Upper lobe of left lung (tissue), 4 donors: Measurements from ENCODE around the gene FBXO34.

Experiments
- CTCF ChIP-seq, 6 experiments: fragments of 450-650 bp in 4 of 6; fragments of 200-600 bp in 2 of 6; sonication (generic) in 2 of 6; IDR thresholded peaks; one replicate each; pipeline ENCODE4 v1.5.1; 2016 to 2019; ENCODE audit warnings: antibody characterized with exemption in 6 of 6
- POLR2A ChIP-seq, 4 donors: fragments of 450-650 bp; IDR thresholded peaks; one replicate each; pipeline ENCODE4 v1.5.1; 2016 to 2017; ENCODE audit warnings: antibody characterized with exemption in 4 of 4, mild to moderate bottlenecking in 2 of 4

- no peak for TF ChIP-seq CTCF (IDR thresholded peaks at IDR 0.05)
- no peak for TF ChIP-seq POLR2A (IDR thresholded peaks at IDR 0.05)
These were observed 128.0 kb downstream of the FBXO34 start for GRCh38 chr14:55399183-55399582.
